ENCODE measurements around the gene TMEM88.
"Not testable (repeated sequence)": the region's sequence is repeated elsewhere in the genome, so short reads cannot be mapped to it uniquely, and the experiment has no call there.

TMEM88 gene, protein sequence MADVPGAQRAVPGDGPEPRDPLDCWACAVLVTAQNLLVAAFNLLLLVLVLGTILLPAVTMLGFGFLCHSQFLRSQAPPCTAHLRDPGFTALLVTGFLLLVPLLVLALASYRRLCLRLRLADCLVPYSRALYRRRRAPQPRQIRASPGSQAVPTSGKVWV

DNA sequence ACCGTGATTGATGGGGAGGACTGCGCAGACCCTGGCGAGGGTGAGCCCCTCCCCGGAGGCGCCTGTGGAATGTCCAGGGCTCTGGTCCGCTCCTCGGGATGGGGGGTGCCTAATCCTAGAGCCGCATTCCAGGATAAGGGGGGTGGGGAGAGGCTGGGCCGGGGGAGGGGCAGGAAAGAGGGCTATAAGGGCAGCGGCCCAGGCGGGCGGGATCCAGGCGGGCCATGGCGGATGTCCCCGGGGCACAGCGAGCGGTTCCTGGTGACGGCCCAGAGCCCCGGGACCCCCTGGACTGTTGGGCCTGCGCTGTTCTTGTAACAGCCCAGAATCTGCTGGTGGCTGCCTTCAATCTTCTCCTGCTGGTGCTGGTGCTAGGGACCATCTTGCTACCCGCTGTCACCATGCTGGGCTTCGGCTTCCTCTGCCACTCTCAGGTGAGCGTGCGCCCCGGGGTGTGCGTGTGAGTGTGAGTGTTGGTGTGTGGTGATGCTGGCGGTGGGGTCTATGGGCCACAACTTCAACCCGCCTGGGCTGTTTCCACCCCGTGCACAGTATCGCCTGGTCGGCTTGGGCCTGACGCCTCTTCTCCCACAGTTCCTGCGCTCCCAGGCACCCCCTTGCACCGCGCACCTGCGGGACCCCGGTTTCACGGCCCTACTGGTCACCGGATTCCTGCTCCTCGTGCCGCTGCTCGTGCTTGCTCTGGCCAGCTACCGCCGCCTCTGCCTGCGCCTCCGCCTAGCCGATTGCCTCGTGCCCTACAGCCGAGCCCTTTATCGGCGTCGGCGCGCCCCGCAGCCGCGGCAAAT, at the start of gene TMEM88:
Gene TMEM88, plus strand, starts transcription at position 216 of the 809 bp plus-strand sequence. Its CDS starts 9 bp downstream, at position 225.
- DNase-seq (ENCODE audit: low spot score): no peak

DNA sequence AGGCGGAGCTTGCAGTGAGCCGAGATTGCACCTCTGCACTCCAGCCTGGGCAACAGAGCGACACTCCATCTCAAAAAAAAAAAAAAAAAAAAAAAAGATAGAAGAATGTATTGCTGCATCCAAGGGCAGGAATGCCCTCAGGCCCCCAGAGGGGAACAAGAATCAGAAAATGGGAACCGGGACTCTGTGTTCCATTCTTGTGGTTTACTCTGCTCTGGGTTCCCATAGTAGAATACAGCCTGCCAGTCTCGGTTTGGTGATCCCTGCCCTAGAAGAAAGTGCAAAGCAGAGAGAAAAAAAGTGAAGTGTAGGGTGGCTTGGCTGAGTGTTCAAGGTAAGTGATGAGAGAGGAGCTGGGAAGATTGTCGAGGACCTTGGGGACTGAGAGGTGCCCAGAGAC, 48.3 kb upstream of the TMEM88 start:
- no peak for DNase-seq (ENCODE audit: low spot score)

DNA sequence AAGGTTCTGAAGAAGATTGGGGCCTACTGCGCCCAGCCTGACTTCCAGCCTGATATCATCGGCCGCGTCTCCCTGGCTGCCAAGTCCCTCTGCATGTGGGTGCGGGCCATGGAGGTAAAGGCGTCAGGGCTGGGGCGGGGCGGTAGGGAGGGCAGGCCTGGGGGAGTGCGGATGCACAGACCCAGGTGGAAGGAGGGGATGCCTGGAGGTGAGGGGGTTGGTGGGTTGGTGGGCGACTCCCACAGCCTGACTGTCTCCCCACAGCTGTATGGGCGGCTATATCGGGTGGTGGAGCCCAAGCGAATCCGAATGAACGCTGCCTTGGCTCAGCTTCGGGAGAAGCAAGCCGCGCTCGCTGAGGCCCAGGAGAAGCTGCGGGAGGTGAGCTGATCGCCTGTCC, 47.7 kb upstream of the TMEM88 start:
- DNase-seq (ENCODE audit: low spot score): no peak

DNA sequence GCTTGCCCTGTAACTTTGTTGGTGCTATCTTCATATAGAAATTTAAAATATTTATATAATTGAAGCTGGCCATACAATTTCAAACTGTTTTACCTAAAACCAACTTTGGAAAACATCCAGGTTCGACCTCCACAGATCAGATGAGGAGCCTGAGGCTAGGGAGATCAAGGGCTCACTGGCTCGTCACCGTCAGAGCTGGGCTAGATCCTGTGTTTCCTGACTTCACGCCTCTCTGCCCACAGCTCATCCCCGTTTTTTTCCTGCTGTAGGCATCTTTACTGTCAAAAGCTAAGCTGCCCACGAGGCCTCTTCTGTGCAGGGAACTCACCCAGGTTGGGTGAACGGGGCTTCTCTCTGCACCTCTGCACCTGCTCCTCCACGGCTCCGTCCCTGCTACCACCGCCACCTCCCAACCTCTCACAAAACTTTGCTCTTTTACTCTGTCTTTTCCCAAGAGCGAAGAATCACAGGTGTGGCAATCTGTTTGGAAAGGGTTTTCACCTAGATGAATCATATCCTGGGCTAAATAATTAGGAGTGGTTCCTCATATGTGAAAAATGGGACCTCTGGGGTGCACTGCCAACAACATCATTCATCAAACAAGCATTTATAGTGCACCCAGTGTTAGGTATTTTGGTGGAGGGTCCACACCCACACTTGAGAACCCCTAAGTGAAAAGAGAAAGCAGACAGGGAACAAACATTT, 45.6 kb upstream of the TMEM88 start:
- DNase-seq (ENCODE audit: low spot score): no peak

DNA sequence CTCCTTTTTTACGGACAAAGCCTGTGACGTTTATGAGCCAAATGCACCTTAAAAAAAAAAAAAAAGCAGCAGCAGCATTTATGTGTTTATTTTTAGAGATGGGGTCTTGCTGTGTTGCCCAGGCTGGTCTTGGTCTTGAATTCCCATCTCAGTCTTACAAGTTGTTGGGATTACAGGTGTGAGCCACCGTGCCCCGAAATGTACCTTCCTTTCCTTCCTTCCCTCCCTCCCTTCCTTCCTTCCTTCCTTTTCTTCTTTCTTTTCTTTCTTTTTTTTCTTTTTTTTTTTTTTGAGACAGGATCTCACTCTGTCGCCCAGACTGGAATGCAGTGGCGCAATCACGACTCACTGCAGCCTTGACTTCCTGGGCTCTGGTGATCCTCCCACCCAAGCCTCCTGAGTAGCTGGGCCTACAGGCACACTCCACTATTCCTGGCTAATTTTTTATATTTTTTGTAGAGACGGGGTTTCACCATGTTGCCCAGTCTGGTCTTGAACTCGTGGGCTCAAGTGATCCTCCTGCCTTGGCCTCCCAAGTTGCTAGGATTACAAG, 45.0 kb upstream of the TMEM88 start:
- DNase-seq (ENCODE audit: low spot score): not testable (repeated sequence)

DNA sequence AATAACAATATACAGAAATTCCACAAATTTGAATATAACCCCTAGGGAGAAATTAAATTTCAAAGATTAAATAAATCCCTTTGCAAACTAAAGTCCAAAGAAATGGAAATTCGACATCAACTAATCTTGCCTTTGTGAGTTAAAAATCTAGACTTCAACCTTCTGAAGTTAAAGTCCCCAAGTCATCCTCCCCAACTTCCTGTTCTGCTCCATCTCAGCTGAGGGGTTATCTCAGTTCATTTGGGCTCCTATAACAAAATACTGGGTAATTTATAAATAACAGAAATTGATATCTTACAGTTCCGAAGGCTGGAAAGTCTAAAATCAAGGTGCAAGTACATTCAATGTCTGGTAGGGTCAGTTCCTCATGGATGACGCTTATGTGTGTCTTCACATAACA, 43.6 kb upstream of the TMEM88 start:
- no peak for DNase-seq (ENCODE audit: low spot score)

DNA sequence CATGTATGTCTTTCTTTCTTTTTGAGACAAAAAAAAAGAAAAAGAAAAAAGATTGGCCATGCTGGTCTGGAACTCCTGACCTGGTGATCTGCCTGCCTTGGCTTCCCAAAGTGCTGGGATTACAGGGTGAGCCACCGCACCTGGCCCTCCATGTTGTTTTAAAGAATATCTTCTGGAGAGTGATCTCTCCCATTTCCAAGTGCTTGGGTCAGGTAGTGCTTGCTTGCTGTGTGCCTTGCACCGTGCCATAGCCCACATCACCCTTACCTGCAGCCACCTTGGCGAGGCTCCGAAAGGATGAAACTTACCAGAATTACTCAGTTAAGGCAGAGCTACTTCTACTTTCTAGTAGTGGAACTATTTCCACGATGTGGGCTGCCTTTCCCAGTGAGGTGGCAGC, 39.9 kb upstream of the TMEM88 start:
- DNase-seq (ENCODE audit: low spot score): no peak

DNA sequence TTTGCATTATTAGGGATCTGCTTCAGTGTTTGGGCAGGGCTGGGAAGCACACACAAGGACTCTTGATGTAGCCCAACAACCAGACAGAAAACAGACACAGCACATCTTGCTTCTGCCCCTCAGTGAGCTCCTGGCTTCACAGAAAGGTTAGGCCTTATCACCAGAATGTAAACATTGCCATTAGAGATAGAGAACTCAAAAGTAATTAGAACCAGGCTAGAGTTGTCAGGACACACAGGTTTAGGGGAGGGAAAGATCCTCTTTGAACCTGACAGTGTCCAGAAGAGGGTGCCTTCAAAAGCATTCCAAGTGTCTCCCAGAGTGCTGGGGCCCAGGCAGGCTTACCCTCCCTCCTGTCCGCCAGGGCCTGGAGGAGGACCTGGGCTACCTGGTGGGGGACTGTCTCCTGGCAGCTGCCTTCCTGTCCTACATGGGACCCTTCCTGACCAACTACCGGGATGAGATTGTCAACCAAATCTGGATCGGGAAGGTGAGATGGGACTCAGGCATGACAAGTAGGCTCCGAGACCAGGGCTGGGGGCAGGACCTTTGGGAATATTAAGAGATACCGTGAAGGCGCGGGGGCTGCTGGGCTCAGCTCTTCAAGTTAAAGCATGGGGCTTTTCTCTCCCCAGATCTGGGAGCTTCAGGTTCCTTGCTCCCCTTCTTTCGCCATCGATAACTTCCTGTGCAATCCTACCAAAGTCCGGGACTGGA, 37.8 kb upstream of the TMEM88 start:
- no peak for DNase-seq (ENCODE audit: low spot score)

DNA sequence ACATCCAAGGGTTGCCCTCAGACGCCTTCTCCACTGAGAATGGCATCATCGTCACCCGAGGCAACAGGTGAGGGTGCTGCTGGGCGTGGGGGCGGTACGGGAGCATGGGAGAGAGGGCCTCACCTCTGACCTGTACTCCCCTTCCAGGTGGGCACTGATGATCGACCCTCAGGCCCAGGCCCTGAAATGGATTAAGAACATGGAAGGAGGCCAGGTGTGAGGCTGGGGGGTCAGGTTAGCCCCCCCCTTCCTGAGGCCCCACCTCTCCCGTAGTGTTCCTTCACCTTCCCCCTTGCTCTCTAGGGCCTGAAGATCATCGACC, 37.3 kb upstream of the TMEM88 start:
- no peak for DNase-seq (ENCODE audit: low spot score)

DNA sequence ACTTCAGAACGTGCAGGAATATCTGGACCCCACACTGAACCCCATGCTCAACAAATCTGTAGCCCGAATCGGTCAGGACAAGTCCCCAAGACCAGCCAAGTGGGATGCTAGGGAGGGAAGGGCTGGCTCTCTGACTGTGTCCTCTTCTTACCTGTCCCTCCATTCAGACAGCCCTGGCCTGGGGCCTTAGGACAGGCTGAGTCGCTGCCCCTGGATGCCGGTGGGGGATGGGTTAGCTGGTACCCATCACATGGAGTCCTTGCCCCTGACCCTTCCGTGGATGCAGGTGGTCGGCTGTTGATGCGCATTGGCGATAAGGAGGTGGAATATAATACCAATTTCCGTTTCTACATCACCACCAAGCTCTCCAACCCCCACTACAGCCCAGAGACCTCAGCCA, 36.8 kb upstream of the TMEM88 start:
- DNase-seq (ENCODE audit: low spot score): no peak

DNA sequence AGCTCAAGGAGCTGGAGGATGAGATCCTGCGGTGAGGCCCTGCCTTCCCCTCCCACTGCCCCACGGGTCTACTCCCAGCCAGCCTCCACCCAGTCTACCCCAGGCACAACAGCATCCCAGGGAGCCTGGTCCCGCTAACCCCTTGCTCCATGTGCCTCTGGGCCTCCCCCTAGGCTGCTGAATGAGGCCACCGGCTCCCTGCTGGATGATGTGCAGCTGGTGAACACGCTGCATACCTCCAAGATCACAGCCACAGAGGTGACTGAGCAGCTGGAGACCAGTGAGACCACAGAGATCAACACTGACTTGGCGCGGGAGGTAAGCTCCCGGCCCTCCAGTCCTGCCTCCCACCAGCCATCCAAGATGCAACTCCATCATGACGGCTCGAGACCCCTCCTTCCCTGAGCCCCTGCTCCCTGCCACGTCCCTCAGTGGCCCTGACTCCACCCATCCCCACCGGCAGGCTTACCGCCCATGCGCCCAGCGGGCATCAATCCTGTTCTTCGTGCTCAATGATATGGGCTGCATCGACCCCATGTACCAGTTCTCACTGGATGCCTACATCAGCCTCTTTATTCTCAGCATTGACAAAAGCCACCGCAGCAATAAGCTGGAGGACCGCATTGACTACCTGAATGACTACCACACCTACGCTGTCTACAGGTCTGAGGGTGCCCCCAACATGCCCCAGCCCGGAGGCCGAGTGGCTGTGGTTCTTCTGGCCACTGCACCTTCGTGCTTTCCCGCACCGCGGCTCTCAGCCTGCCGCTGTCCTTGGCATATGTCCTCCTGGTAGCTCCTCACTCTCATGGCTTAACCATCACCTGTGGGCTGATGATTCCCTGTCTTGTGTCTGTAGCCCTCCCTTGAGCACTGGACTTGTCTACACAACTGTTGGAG, 35.9 kb upstream of the TMEM88 start:
- DNase-seq (ENCODE audit: low spot score): no peak

DNA sequence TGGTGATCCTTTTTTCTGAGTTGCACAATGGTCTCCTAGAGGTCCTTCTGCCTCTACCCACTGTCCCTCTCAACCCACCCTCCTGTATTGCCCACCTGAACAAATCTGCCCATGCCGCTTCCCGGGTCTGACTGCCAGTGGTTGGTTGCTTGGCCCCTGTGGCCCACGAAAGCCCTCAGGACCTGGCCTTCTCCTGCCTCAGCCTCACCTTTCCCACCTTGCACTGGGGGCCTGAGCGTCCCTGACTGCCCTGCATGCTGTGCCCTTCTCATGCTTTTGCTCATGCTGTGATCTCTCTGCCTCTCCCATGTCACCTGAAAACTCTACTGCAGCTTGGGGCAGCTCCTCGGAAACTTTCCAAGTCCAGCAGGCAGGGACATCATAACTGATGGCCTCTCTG, 34.6 kb upstream of the TMEM88 start:
- DNase-seq (ENCODE audit: low spot score): no peak

DNA sequence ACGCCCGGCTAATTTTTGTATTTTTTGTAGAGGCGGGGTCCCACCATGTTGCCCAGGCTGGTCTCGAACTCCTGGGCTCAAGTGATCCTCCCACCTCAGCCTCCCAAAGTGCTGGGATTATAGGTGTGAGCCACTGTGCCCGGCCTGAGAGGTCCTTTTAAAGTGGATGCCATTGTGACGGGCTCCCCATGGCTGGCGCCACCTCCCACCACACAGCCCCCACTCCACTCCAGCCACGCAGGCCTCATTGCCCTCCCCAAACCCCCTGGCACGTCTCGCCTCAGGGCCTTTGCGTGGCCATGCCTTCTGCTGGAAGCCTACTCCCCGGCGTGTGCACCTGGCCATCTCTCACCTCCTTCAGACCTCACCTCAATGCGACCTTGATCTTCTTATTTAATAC, 32.7 kb upstream of the TMEM88 start:
- no peak for DNase-seq (ENCODE audit: low spot score)

DNA sequence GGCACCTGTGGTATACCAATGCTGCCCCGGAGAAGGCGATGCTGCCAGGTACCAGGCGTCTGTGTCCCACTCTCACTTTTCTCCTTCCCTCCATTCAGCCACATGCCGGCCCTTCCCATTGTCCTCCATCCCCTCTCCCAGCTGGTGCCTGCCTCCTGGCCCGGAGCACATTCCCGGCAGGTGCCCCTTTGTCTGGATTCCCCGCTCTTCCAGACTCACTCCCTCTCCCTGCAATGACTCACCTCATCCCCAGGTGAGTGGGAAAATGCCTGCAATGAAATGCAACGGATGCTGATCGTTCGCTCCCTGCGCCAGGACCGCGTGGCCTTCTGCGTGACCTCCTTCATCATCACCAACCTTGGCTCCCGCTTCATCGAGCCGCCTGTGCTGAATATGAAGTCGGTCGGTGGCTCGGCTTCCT, 31.3 kb upstream of the TMEM88 start:
- no peak for DNase-seq (ENCODE audit: low spot score)

DNA sequence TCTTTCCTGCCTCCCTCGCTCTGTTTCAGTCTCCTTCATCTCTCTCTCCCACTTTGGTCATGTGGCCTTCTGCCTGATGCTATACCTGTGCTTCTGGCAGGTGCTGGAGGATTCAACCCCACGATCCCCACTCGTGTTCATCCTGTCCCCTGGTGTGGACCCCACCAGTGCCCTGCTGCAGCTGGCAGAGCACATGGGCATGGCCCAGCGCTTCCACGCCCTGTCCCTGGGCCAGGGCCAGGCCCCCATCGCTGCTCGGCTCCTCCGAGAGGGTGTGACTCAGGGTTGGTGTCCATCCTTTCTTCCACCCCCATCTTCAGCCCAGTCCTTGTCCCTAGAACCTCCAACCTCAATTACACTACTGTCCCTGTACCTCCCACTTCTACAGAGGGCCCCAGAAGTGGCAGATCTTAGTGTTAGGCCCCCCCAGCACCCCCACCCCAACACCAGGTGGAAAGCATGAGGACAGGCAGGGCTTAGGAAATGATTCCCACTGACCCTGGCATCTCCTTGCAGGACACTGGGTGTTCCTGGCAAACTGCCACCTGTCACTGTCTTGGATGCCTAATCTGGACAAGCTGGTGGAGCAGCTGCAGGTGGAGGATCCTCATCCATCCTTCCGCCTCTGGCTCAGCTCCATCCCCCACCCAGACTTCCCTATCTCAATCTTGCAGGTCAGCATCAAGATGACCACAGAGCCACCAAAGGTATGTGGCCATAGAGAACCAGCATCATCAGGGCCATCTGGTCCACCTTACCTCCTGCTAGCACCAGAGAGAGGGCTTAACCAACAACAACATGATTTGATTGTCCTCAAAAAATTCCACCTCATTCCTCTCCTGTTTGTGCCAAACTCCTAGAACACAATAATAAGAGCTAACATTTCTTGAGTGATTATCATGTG, 30.6 kb upstream of the TMEM88 start:
- no peak for DNase-seq (ENCODE audit: low spot score)

DNA sequence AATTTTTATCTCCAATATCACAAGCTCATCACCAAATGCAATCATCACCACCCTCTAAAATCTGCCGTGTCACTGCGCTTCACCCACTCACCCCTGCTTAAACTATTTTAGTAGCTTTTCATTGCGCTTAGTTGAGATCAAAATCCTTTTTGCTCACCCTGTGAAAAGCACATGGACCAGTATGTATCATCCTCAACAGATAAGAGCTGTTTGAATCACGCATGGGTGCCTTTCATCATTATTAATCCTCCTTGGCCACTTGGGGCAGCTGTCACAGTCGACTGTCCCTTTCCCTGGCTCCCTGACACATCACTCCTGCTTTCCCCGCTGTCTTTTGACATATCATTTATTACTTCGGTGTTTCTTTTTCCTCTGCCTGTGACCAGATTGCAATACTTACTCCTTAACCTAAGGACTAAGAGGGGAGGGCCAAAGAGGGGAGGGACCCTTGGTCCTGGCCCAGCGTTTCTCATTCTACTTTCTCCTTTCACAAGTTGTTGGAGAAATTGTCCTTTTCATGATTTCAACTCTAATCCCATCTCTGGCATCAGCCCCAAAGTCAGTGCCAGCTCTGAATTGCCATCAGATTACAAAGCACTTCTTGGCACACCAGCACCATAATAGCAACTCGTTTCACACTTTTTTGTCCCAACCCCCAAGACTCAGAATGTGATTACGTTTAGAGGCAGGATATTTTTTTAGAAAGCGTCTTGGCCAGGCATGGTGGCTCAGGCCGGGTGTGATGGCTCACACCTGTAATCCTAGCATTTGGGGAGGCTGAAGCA, 29.5 kb upstream of the TMEM88 start:
- no peak for DNase-seq (ENCODE audit: low spot score)

DNA sequence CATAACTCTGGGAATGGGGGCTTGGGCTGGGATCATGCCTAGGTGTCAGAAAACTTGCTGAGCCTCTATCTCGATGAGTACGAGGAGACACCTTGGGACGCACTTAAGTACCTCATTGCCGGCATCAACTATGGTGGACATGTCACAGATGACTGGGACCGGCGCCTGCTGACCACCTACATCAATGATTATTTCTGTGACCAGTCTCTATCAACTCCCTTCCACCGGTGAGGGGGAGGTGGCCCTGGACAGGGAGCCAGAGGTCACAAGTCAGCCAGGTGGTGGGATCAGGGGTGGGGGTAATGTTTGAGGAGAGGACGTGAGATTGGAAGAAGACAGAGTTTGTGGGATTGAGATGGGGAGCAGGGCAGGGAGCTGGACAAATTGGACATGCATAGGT, 24.2 kb upstream of the TMEM88 start:
- no peak for DNase-seq (ENCODE audit: low spot score)

DNA sequence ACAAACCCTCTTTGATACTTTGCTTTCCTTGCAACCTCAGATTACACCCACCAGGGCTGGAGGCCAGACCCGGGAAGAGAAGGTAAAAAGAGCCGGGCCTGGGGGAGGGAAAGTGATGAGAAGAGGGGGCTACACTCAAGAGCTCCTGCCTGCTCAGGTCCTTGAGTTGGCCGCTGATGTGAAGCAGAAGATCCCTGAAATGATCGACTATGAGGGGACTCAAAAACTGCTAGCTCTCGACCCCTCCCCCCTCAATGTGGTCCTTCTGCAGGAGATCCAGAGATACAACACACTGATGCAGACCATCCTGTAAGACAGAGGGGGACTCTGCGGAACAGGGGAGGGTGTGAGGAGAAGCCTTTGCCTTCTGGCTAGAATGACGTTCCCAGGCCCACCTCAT, 23.6 kb upstream of the TMEM88 start:
- DNase-seq (ENCODE audit: low spot score): no peak

DNA sequence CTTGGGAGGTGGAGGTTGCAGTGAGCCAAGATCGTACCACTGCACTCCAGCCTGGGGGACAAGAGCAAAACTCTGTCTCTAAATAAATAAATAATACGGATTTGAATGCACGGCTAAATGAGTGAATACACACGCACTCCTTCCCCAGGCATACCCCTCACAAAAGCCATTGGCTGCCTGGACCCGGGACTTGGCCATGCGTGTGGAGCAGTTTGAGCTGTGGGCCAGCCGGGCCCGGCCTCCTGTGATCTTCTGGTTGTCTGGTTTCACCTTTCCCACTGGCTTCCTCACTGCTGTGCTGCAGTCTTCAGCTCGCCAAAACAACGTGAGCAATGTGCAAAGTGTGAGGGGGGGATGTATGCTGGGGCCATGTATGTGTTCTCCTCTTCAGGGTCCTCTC, 22.4 kb upstream of the TMEM88 start:
- no peak for DNase-seq (ENCODE audit: low spot score)

All from globus pallidus (tissue), 1 donor.